Endodermal cell (in vitro differentiated cells): ENCODE measurements around the gene H3-3A. TPM values are rescaled to one million over a fixed set of nuclear protein-coding genes. Genes with fewer than 3 reads are reported as not detected.

Source experiments
- DNase-seq: peaks from one replicate; pipeline ENCODE4 v3.0.0-alpha.2; 2017
- H3K27ac ChIP-seq: 2 replicates; pipeline ENCODE4 v1.5.1; 2013; ENCODE audit warnings: mild to moderate bottlenecking, low read depth, low read length, moderate library complexity
- H3K27me3 ChIP-seq: 2 replicates; pipeline ENCODE4 v1.6.1; 2013; ENCODE audit warnings: mild to moderate bottlenecking, low read length, moderate library complexity; ENCODE audit not compliant: insufficient read depth, control insufficient read depth, poor library complexity, severe bottlenecking
- H3K36me3 ChIP-seq: 2 replicates; pipeline ENCODE4 v1.7.0; 2013; ENCODE audit warnings: mild to moderate bottlenecking, low read length, moderate library complexity; ENCODE audit not compliant: control insufficient read depth, insufficient read depth
- H3K4me1 ChIP-seq: one replicate; pipeline ENCODE4 v1.7.0; 2013; ENCODE audit warnings: low read length; ENCODE audit not compliant: control insufficient read depth, insufficient read depth
- H3K4me3 ChIP-seq: 2 replicates; pipeline ENCODE4 v1.5.1; 2013; ENCODE audit warnings: mild to moderate bottlenecking, low read length, moderate library complexity
- H3K9ac ChIP-seq: 2 replicates; pipeline ENCODE4 v1.6.1; 2013; ENCODE audit warnings: mild to moderate bottlenecking, low read length, moderate library complexity; ENCODE audit not compliant: poor library complexity, severe bottlenecking; ENCODE audit errors: extremely low read depth
- H3K9me3 ChIP-seq: 2 replicates; pipeline ENCODE4 v1.6.1; 2013; ENCODE audit warnings: mild to moderate bottlenecking, low read length, moderate library complexity; ENCODE audit not compliant: control insufficient read depth
- H3K27ac Mint-ChIP-seq: 2 replicates; pipeline ENCODE4 v1.8.0; 2020; ENCODE audit warnings: mixed read lengths
- H3K27me3 Mint-ChIP-seq: 2 replicates; pipeline ENCODE4 v1.8.0; 2021; ENCODE audit warnings: mild to moderate bottlenecking, mixed read lengths; ENCODE audit not compliant: insufficient read depth
- H3K36me3 Mint-ChIP-seq: 2 replicates; pipeline ENCODE4 v1.8.0; 2020; ENCODE audit warnings: low read depth, mixed read lengths
- H3K4me1 Mint-ChIP-seq: 2 replicates; pipeline ENCODE4 v1.8.0; 2020; ENCODE audit warnings: mixed read lengths
- H3K4me3 Mint-ChIP-seq: 2 replicates; pipeline ENCODE4 v1.8.0; 2020; ENCODE audit warnings: mild to moderate bottlenecking, moderate library complexity, mixed read lengths
- H3K9me3 Mint-ChIP-seq: 2 replicates; pipeline ENCODE4 v1.8.0; 2020; ENCODE audit warnings: mild to moderate bottlenecking, mixed read lengths
- WGBS, 2 experiments: methylation state at CpG; one replicate each; pipeline versions ENCODE4 v1.1.5 to v1.1.7; 2013; ENCODE audit warnings: missing lambda C conversion rate in 2 of 2, mixed read lengths in 1 of 2; ENCODE audit not compliant: insufficient coverage in 1 of 2, insufficient read length in 1 of 2; 5-methylcytosine and 5-hydroxymethylcytosine counted together
- total RNA-seq, 2 donors: library from RNA; stranded (reverse); fragmentation: NEBNext Ultra II Directional in 1 of 2; extraction: Animal tissue kit (Norgen Biotek cat#: 25700) in 1 of 2; gene quantifications; 2 replicates in 1 of 2; 3 replicates in 1 of 2; pipeline ENCODE4 v1.2.1, GENCODE V29; 2021
- TF ChIP-seq, protein P1 (sequence below): fragments of 200-600 bp; sonication (generic); conservative IDR thresholded peaks from 2 replicates; pipeline ENCODE4 v1.5.0; 2021; ENCODE audit warnings: antibody characterized with exemption, mild to moderate bottlenecking

H3-3A gene
- total RNA-seq, 2 donors from 2014 or later = 733 to 829 TPM

DNA sequence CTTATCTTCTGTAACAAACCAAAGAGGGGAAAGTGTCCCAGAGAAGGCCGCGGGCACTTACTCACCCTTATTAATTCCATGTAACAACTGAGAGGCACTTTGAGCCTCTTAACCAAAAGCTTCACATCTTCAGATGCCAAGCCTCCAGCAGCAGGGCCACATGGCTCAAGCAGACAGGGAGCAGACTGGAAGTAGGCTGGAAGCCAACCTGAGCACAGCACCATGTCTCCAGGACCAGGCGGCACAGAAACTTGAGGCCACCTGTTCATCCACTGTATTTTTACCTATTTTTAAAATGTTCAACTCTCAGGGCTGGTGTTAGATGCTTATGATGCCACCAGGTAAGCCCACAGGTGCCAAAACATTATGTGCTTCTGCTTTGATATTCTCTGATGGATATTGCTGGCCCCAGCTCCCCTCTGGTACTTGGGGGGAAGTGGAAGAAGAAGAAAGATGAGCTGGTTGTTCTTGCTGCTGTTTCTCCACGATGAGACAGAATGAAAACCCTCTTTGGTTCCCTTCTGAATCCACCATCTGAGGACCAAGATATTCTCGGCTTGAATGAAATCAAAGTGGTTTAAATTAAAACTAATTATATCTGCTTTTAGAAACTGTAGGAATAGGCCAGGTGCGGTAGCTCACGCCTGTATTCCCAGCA lies 32.8 kb upstream of the H3-3A start:
- no peak overlapping the region for H3K9ac ChIP-seq
- Mint-ChIP-seq H3K27me3 (no peaks in the 10 kb centered on the region), H3K27ac (no peak overlapping the region), H3K9me3 (no peaks in the 10 kb centered on the region), H3K36me3 (no peaks in the 10 kb centered on the region), H3K4me1 (no peaks in the 10 kb centered on the region), H3K4me3 (no peak overlapping the region)
- TF ChIP-seq, protein P1, sequence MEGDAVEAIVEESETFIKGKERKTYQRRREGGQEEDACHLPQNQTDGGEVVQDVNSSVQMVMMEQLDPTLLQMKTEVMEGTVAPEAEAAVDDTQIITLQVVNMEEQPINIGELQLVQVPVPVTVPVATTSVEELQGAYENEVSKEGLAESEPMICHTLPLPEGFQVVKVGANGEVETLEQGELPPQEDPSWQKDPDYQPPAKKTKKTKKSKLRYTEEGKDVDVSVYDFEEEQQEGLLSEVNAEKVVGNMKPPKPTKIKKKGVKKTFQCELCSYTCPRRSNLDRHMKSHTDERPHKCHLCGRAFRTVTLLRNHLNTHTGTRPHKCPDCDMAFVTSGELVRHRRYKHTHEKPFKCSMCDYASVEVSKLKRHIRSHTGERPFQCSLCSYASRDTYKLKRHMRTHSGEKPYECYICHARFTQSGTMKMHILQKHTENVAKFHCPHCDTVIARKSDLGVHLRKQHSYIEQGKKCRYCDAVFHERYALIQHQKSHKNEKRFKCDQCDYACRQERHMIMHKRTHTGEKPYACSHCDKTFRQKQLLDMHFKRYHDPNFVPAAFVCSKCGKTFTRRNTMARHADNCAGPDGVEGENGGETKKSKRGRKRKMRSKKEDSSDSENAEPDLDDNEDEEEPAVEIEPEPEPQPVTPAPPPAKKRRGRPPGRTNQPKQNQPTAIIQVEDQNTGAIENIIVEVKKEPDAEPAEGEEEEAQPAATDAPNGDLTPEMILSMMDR = no peak
- no peak overlapping the region for H3K27ac ChIP-seq
- H3K4me3 ChIP-seq = no peak overlapping the region
- H3K36me3 ChIP-seq = no peaks in the 10 kb centered on the region
- no peaks in the 10 kb centered on the region for H3K9me3 ChIP-seq
- 93 to 100% methylated on average over 3 to 7 of the region's 7 CpGs for WGBS, 2 experiments
- no peaks in the 10 kb centered on the region for H3K27me3 ChIP-seq
- no peaks in the 10 kb centered on the region for H3K4me1 ChIP-seq
- no peak for DNase-seq

DNA sequence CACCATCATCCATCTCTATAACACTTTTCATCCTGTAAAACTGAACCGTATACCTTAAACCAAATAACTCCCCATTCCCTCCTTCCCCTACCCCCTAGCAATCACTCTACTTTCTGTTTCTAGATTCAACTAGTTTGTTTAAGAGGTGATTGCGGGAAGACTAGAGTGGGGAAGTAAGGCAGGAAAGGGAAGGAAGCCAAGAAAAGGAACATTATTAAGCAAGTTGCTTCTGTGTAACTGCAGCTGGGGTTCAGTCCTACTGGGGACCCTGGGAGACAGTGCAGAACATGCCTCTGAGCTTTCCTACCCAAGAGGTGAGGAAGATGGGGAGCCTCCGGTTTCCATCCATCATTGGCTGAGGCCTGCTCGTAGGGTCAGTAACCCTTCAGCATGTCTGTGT lies 28.9 kb upstream of the H3-3A start:
- Mint-ChIP-seq H3K4me1 (no peaks in the 10 kb centered on the region), H3K27me3 (no peaks in the 10 kb centered on the region), H3K4me3 (no peak overlapping the region), H3K36me3 (no peaks in the 10 kb centered on the region), H3K27ac (no peak overlapping the region), H3K9me3 (no peaks in the 10 kb centered on the region)
- H3K9me3 ChIP-seq = no peaks in the 10 kb centered on the region
- 90% methylated on average over 4 of the region's 4 CpGs; no CpG with 5 or more reads in 1 of the 2 experiments for WGBS, 2 experiments
- no peaks in the 10 kb centered on the region for H3K4me1 ChIP-seq
- H3K36me3 ChIP-seq = no peaks in the 10 kb centered on the region
- no peak overlapping the region for H3K4me3 ChIP-seq
- no peaks in the 10 kb centered on the region for H3K27me3 ChIP-seq
- no peak overlapping the region for H3K9ac ChIP-seq
- TF ChIP-seq, protein P1 = no peak
- no peak overlapping the region for H3K27ac ChIP-seq
- no peak for DNase-seq

DNA sequence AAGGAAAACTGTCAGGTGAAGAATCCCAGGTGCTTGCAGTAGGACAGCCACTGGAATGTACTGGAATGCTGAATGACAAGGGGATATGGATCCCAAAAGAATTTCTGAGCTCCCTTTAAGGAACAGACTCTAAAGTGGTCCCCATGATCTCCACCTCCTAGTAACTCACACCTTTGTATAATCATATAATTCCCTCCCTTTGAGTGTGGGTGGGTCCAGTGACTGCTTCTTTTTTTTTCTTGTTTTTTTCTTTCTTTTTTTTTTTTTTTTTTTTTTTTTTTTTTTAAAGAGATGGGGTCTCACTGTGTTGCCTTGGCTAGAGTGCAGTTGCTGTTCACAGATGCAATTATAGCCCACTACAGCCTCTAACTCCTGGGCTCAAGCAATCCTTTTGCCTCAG lies 28.5 kb upstream of the H3-3A start:
- H3K4me1 ChIP-seq = no peaks in the 10 kb centered on the region
- no peaks in the 10 kb centered on the region for H3K9me3 Mint-ChIP-seq
- H3K9me3 ChIP-seq = no peaks in the 10 kb centered on the region
- DNase-seq = no peak
- no peaks in the 10 kb centered on the region for H3K36me3 Mint-ChIP-seq
- H3K27me3 Mint-ChIP-seq = no peaks in the 10 kb centered on the region
- H3K4me3 ChIP-seq = no peak overlapping the region
- no peak overlapping the region for H3K4me3 Mint-ChIP-seq
- TF ChIP-seq, protein P1 = no peak
- no peaks in the 10 kb centered on the region for H3K27me3 ChIP-seq
- H3K36me3 ChIP-seq = no peaks in the 10 kb centered on the region
- H3K27ac ChIP-seq = no peak overlapping the region
- no peaks in the 10 kb centered on the region for H3K4me1 Mint-ChIP-seq
- no peak overlapping the region for H3K9ac ChIP-seq
- H3K27ac Mint-ChIP-seq = no peak overlapping the region
